ENCODE results near the gene CAGE1.

The CAGE1 gene

GRCh38 chr6:7389451-7390225 lies at the start of gene CAGE1, which contains the start of gene RIOK1:
Gene CAGE1, minus strand, starts transcription at chr6:7389742. Its CDS starts 2,569 bp downstream, at chr6:7387173.
Gene RIOK1, plus strand, starts transcription at chr6:7389808. Its CDS starts 195 bp downstream, at chr6:7390003.
- Histone ChIP-seq H3K36me3 (ENCODE audit: insufficient read depth, low read length) (peaks cover 22% of the 10 kb centered on the region), H3K27me3 (ENCODE audit: insufficient read depth, low read length) (no peaks in the 10 kb centered on the region), H4K20me1 (ENCODE audit: insufficient read depth, low read length) (no peaks in the 10 kb centered on the region), H3F3A (ENCODE audit: insufficient read depth, low read length) (no peaks in the 10 kb centered on the region), H2AFZ (ENCODE audit: low read length) (0 out of 2 replicates have a peak within 1 kb of the TSS, but pooled peaks have one; percentile 38), H3K4me2 (ENCODE audit: low read length) (peak within 1 kb of the TSS; percentile 85), H3K9me3 (ENCODE audit: low read length) (no peaks in the 10 kb centered on the region), H3K27ac (ENCODE audit: low read depth, low read length, poor library complexity, severe bottlenecking) (peak within 1 kb of the TSS; percentile 73), H3K9ac (ENCODE audit: low read length) (peak within 1 kb of the TSS; percentile 88), H3K4me1 (ENCODE audit: insufficient read depth, low read length, severe bottlenecking) (peaks cover 26% of the 10 kb centered on the region), H3K79me2 (ENCODE audit: insufficient read depth, low read length) (peaks cover 37% of the 10 kb centered on the region), H3K4me3 (ENCODE audit: low read depth, low read length, poor library complexity, severe bottlenecking) (peak within 1 kb of the TSS; percentile 91), H3K9me2 (ENCODE audit: low read depth, low read length) (no peaks in the 10 kb centered on the region)
- TF ChIP-seq CTCF (IDR thresholded peaks at IDR 0.05; ENCODE audit: low read length): peak; percentile 25; the same call in 1 of the 2 replicates
- no peak for TF ChIP-seq EZH2 (IDR thresholded peaks at IDR 0.05; ENCODE audit: borderline replicate concordance, low read length)

GRCh38 chr6:7439228-7439627 lies 49.7 kb upstream of the CAGE1 start:
- no peaks in the 10 kb centered on the region for H3K36me3 ChIP-seq (ENCODE audit: insufficient read depth, low read length)
- H3K4me2 ChIP-seq (ENCODE audit: low read length): peak overlapping the region; percentile 34; the same call in 1 of the 2 replicates
- H3K9ac ChIP-seq (ENCODE audit: low read length): no peak overlapping the region
- H3K4me3 ChIP-seq (ENCODE audit: low read depth, low read length, poor library complexity, severe bottlenecking): no peak overlapping the region
- TF ChIP-seq EZH2 (IDR thresholded peaks at IDR 0.05; ENCODE audit: borderline replicate concordance, low read length) (no peak), CTCF (IDR thresholded peaks at IDR 0.05; ENCODE audit: low read length) (no peak)
- no peaks in the 10 kb centered on the region for H3K9me3 ChIP-seq (ENCODE audit: low read length)
- no peaks in the 10 kb centered on the region for H3K9me2 ChIP-seq (ENCODE audit: low read depth, low read length)
- peaks cover 20% of the 10 kb centered on the region for H3K4me1 ChIP-seq (ENCODE audit: insufficient read depth, low read length, severe bottlenecking)
- H3K27me3 ChIP-seq (ENCODE audit: insufficient read depth, low read length): no peaks in the 10 kb centered on the region
- no peaks in the 10 kb centered on the region for H3F3A ChIP-seq (ENCODE audit: insufficient read depth, low read length)
- no peaks in the 10 kb centered on the region for H3K79me2 ChIP-seq (ENCODE audit: insufficient read depth, low read length)
- no peak overlapping the region for H2AFZ ChIP-seq (ENCODE audit: low read length)
- peak overlapping the region; percentile 76 for H3K27ac ChIP-seq (ENCODE audit: low read depth, low read length, poor library complexity, severe bottlenecking)
- no peaks in the 10 kb centered on the region for H4K20me1 ChIP-seq (ENCODE audit: insufficient read depth, low read length)

- H2AFZ ChIP-seq (ENCODE audit: low read length): no peak overlapping the region
Observed at GRCh38 chr6:7438011-7438410, 48.5 kb upstream of the CAGE1 start.

More at GRCh38 chr6:7438011-7438410, 48.5 kb upstream of the CAGE1 start:
- no peaks in the 10 kb centered on the region for H3K9me2 ChIP-seq (ENCODE audit: low read depth, low read length)
- H3K9ac ChIP-seq (ENCODE audit: low read length): no peak overlapping the region
- H3K4me1 ChIP-seq (ENCODE audit: insufficient read depth, low read length, severe bottlenecking): peaks cover 20% of the 10 kb centered on the region
- no peaks in the 10 kb centered on the region for H3K79me2 ChIP-seq (ENCODE audit: insufficient read depth, low read length)
- no peaks in the 10 kb centered on the region for H3K36me3 ChIP-seq (ENCODE audit: insufficient read depth, low read length)
- no peak for TF ChIP-seq EZH2 (IDR thresholded peaks at IDR 0.05; ENCODE audit: borderline replicate concordance, low read length)
- no peak for TF ChIP-seq CTCF (IDR thresholded peaks at IDR 0.05; ENCODE audit: low read length)
- H3K27ac ChIP-seq (ENCODE audit: low read depth, low read length, poor library complexity, severe bottlenecking): no peak overlapping the region
- no peaks in the 10 kb centered on the region for H4K20me1 ChIP-seq (ENCODE audit: insufficient read depth, low read length)
- no peaks in the 10 kb centered on the region for H3K9me3 ChIP-seq (ENCODE audit: low read length)
- no peak overlapping the region for H3K4me2 ChIP-seq (ENCODE audit: low read length)
- H3K27me3 ChIP-seq (ENCODE audit: insufficient read depth, low read length): no peaks in the 10 kb centered on the region
- H3K4me3 ChIP-seq (ENCODE audit: low read depth, low read length, poor library complexity, severe bottlenecking): no peak overlapping the region
- H3F3A ChIP-seq (ENCODE audit: insufficient read depth, low read length): no peaks in the 10 kb centered on the region

Measured in OCI-LY1 (cell line).